Esophagus squamous epithelium (tissue), 5 donors: ENCODE measurements around the gene ABCB11. TPM values are rescaled to one million over a fixed set of nuclear protein-coding genes. Genes with fewer than 3 reads are reported as not detected.

Source experiments
- DNase-seq: peaks from one replicate; lab custom pipeline; 2025; lab: John Stamatoyannopoulos, UW
- H3K27ac ChIP-seq, 4 donors: fragments of 200-600 bp; sonication (generic); one replicate each; pipeline ENCODE4 v1.5.1; 2016 to 2019; ENCODE audit warnings: mild to moderate bottlenecking in 1 of 4
- H3K27me3 ChIP-seq, 4 donors: fragments of 200-600 bp; sonication (generic); 1 replicate in 3 of 4; 2 replicates in 1 of 4; pipeline versions ENCODE4 v1.5.1 to v1.6.0; 2017 to 2021; ENCODE audit warnings: antibody characterized with exemption in 1 of 4
- H3K36me3 ChIP-seq, 3 donors: fragments of 200-600 bp; sonication (generic); one replicate each; pipeline ENCODE4 v1.5.1; 2016 to 2019
- H3K4me1 ChIP-seq, 3 donors: fragments of 200-600 bp; sonication (generic); one replicate each; pipeline ENCODE4 v1.5.1; 2017 to 2019
- H3K4me3 ChIP-seq, 4 donors: fragments of 200-600 bp; sonication (generic); 1 replicate in 3 of 4; 2 replicates in 1 of 4; pipeline ENCODE4 v1.5.1; 2016 to 2019; ENCODE audit warnings: mild to moderate bottlenecking in 2 of 4, moderate library complexity in 1 of 4
- H3K9me3 ChIP-seq, 3 donors: fragments of 200-600 bp; sonication (generic); one replicate each; pipeline ENCODE4 v1.5.1; 2016 to 2019
- CTCF ChIP-seq, 6 experiments: fragments of 450-650 bp in 4 of 6; fragments of 200-600 bp in 2 of 6; sonication (generic) in 2 of 6; IDR thresholded peaks; one replicate each; pipeline ENCODE4 v1.5.1; 2016 to 2019; ENCODE audit warnings: antibody characterized with exemption in 6 of 6, mild to moderate bottlenecking in 4 of 6, moderate library complexity in 4 of 6
- POLR2A ChIP-seq, 4 donors: fragments of 450-650 bp; IDR thresholded peaks; one replicate each; pipeline ENCODE4 v1.6.1; 2017; ENCODE audit warnings: antibody characterized with exemption in 4 of 4, mild to moderate bottlenecking in 4 of 4, moderate library complexity in 3 of 4
- WGBS, 2 donors: methylation state at CpG; one replicate each; pipeline ENCODE4 v1.1.5; 2018; 5-methylcytosine and 5-hydroxymethylcytosine counted together
- intact Hi-C: fragments of 100-400 bp; cut with DNase I; formaldehyde crosslinking; loops from one replicate; pipeline ENCODE4 v1.15.0; 2022
- total RNA-seq, 4 donors: library from RNA; depleted of rRNA; stranded (reverse); fragments of >200 nt; gene quantifications; one replicate each; pipeline ENCODE4 v1.1.0, GENCODE V29; 2016
- donor health status: DM: yes; HTN: yes; CAD: no.

Gene ABCB11
- total RNA-seq, 4 donors from 2014 or later: 0.18 to 0.68 TPM; not detected in 2

DNA sequence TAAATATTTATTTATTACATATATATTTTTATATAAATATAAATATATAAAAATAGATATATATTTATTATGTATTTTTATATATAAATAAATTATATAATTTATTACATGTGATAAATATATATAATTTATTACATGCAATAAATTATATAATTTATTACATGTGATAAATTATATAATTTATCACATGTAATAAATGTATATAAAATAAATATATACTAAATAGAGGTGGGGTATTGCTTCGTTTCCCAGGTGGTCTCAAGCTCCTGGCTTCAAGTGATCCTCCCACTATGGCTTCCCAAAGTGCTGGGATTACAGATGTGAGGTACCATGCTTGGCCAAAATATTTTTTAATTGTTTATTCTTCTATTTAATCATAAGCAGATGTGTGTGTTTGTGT lies 133.7 kb downstream of the ABCB11 start:
- TF ChIP-seq CTCF (IDR thresholded peaks at IDR 0.05) (no peak), POLR2A (IDR thresholded peaks at IDR 0.05) (no peak)
- 45 to 59% methylated on average over 1 of the region's 1 CpG for WGBS, 2 donors

GRCh38 chr2:168896783-168897182 lies 134.3 kb downstream of the ABCB11 start:
- 50 to 52% methylated on average over 4 of the region's 4 CpGs for WGBS, 2 donors
- Histone ChIP-seq H3K27me3 (no peaks in the 10 kb centered on the region), H3K4me3 (no peak overlapping the region), H3K27ac (no peak overlapping the region), H3K4me1 (no peaks in the 10 kb centered on the region), H3K36me3 (no peaks in the 10 kb centered on the region), H3K9me3 (no peaks in the 10 kb centered on the region)
- TF ChIP-seq CTCF (IDR thresholded peaks at IDR 0.05) (no peak), POLR2A (IDR thresholded peaks at IDR 0.05) (no peak)
- no peak for DNase-seq
- intact Hi-C loops: no loop called here

More for the DNA sequence above, 133.7 kb downstream of the ABCB11 start:
- DNase-seq: no peak
- no peak overlapping the region for H3K4me3 ChIP-seq
- H3K27ac ChIP-seq: no peak overlapping the region
- no peaks in the 10 kb centered on the region for H3K4me1 ChIP-seq
- intact Hi-C loops: no loop called here
- no peaks in the 10 kb centered on the region for H3K9me3 ChIP-seq
- H3K36me3 ChIP-seq: no peaks in the 10 kb centered on the region
- H3K27me3 ChIP-seq: no peaks in the 10 kb centered on the region

- H3K27ac ChIP-seq: no peak overlapping the region
- H3K36me3 ChIP-seq: no peaks in the 10 kb centered on the region
- intact Hi-C loops: no loop called here
- H3K27me3 ChIP-seq: no peaks in the 10 kb centered on the region
- H3K9me3 ChIP-seq: no peaks in the 10 kb centered on the region
- TF ChIP-seq POLR2A (IDR thresholded peaks at IDR 0.05) (no peak), CTCF (IDR thresholded peaks at IDR 0.05) (no peak)
- H3K4me3 ChIP-seq: no peak overlapping the region
- no peak for DNase-seq
- H3K4me1 ChIP-seq: peaks cover 0 to 1% (median 0%) of the 10 kb centered on the region in 3 donors
These were observed 135.4 kb downstream of the ABCB11 start for GRCh38 chr2:168895771-168896170.

DNA sequence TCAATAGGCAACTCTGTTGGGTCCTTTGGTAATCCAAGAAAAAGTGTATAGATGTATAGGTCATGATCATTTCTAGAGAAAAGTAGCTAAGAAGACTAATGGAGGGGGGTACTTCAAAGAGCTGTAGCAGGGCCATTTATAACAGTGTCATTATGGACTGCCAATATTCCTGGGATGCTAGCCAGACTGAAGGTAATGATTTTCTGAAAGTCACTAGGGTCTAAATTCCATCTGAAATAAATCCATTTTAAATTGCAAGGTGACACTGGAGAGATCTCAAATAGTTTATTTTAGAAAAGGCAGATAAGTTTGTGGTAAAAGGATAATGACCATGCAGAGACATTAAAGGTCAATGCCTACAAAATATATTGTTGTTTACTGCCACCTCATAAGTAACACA lies 136.4 kb downstream of the ABCB11 start:
- no peak for DNase-seq
- Histone ChIP-seq H3K4me3 (no peak overlapping the region), H3K27me3 (no peaks in the 10 kb centered on the region), H3K36me3 (no peaks in the 10 kb centered on the region), H3K27ac (no peak overlapping the region), H3K4me1 (peaks cover 4 to 11% (median 5%) of the 10 kb centered on the region in 3 donors), H3K9me3 (no peaks in the 10 kb centered on the region)
- no peak for TF ChIP-seq CTCF (IDR thresholded peaks at IDR 0.05)
- no peak for TF ChIP-seq POLR2A (IDR thresholded peaks at IDR 0.05)
- intact Hi-C loops: no loop called here

DNA sequence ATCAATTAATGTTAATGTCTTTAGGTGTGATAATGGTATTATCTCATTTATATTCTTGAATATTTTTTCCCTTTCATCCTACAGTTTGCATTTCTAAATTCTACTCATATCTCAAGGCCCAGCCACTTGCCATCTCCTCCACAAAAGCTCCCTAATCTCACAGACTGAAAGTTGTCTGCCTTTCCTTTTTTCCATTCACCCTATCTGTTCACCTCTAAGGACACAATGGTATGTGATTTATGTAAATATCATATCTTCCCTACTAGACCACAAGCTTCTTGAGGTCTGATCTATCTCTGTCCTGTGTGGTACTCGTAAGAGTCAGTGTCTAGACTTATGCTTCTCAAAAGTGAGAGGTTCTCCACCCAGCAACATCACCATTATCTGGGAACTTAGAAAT lies 137.0 kb downstream of the ABCB11 start:
- TF ChIP-seq CTCF (IDR thresholded peaks at IDR 0.05) (no peak), POLR2A (IDR thresholded peaks at IDR 0.05) (no peak)
- Histone ChIP-seq H3K36me3 (no peaks in the 10 kb centered on the region), H3K4me1 (peaks cover 6 to 17% (median 8%) of the 10 kb centered on the region in 3 donors), H3K4me3 (no peak overlapping the region), H3K27ac (no peak overlapping the region), H3K27me3 (no peaks in the 10 kb centered on the region), H3K9me3 (no peaks in the 10 kb centered on the region)
- DNase-seq: no peak
- intact Hi-C loops: no loop called here
- WGBS, 2 donors: 79 to 80% methylated on average over 1 of the region's 1 CpG
